HG03175 (cell line): Measurements from ENCODE around the gene CNR2.
"Not testable (repeated sequence)": the region's sequence is repeated elsewhere in the genome, so short reads cannot be mapped to it uniquely, and the experiment has no call there.

ENCODE experiments used
- ATAC-seq: cut with Tn5 transposase; IDR thresholded peaks from one replicate; pipeline ENCODE4 v1.9.1; 2021; ENCODE audit warnings: mild to moderate bottlenecking, moderate library complexity; ENCODE audit not compliant: unreplicated experiment

CNR2 gene

GRCh38 chr1:23916209-23917131 is 3.3 kb upstream of the CNR2 start:
- peak; percentile 69 for ATAC-seq

DNA sequence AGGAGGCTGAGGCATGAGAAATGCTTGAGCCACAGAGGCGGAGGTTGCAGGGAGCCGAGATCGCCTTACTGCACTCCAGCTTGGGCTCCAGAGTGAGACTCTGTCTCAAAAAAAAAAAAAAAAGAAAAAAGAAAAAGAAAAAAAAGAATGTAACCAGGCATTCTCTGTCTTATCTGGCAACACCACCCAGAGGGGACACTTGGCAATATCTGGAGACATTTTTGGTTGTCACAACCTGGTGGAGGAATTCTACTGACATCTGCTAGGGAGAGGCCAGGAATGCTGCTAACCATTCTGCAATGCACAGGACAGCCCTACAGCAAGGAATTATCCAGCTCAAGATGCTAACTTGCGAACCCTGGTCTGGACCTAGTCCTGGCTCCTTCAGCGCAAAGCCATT is 2.3 kb upstream of the CNR2 start:
- no peak for ATAC-seq

GRCh38 chr1:23914921-23915320 is 1.8 kb upstream of the CNR2 start:
- ATAC-seq = no peak

- no peak for ATAC-seq
Measured at GRCh38 chr1:23911921-23912320, 1.2 kb downstream of the CNR2 start.

GRCh38 chr1:23910553-23911246 is 2.5 kb downstream of the CNR2 start:
- ATAC-seq = peak; percentile 27

GRCh38 chr1:23910144-23910543 is 3.0 kb downstream of the CNR2 start:
- ATAC-seq = no peak

DNA sequence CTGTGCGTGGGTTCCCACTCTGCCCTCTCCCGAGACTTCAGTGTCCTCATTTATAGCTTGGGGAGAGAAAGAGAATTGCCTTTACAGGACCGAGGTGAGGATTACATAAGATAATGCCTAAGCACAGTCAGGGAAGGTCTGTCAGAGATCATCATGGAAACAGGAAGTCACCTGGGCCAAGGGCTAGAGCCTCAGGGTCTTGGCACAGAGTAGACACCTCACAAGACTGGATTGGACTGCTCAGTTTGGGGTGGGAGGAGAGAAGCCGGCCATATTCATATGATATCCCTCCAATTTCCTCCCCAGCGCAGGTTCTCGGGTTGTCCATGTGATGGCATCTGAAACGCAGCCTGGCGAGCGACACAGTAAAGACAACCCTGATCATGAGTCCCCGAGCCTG is 3.8 kb downstream of the CNR2 start:
- ATAC-seq = no peak

- no peak for ATAC-seq
Measured at GRCh38 chr1:23908453-23909341, 4.5 kb downstream of the CNR2 start.

DNA sequence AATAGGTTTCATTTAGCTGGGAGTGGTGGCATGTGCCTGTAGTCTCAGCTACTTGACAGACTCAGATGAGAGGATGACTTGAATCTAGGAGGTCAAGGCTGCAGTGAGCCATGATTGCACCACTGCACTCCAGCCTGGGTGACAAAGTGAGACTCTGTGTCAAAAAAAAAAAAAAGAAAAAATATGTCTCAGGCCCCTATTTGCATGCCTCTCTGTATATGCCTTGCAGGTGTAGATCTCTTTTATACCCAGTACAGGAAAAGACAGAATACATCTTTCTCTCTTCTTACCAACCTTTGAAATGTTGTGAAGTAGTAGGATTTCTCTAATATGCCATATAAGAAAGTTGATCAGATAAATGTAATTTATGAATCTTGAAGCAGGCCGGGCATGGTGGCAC is 6.4 kb downstream of the CNR2 start:
- no peak for ATAC-seq

GRCh38 chr1:23905461-23906025 is 7.6 kb downstream of the CNR2 start:
- no peak for ATAC-seq

GRCh38 chr1:23904748-23905357 is 8.3 kb downstream of the CNR2 start:
- ATAC-seq = no peak

DNA sequence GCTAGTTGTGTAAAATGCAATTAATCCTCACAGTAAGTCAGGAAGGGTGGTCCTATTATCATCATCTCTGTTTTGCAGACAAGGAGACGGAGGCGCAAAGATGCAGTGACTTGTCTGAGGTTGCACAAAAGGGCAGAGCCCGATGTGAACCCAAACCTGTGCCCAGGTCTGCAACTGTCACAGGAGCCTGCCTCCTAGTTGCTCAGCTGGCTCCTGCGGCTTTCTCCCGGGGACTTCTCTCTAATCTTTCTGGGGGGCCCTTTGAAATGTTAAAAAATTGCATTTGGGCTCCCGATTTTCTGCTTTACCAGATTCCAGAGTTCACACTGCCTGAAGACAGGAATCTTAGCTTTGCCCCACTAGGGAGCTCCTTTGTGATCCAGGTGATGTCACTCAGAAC is 9.4 kb downstream of the CNR2 start:
- no peak for ATAC-seq

GRCh38 chr1:23902321-23903278 is 10.6 kb downstream of the CNR2 start:
- ATAC-seq = no peak

DNA sequence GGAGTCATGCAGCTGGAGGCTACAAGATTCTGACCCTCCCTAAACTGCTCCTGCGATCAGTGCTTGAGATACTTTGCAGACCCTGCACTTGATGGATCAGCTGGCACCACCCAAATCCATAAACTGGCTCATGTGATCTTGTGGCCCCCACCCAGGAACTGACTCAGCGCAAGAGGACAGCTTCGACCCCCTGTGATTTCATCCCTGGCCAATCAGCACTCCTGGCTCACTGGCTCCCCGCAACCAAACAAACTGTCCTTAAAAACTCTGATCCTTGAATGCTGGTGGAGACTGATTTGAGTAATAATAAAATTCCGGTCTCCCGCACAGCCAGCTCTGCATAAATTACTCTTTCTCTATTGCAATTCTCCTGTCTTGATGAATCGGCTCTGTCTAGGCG is 13.1 kb downstream of the CNR2 start:
- not testable (repeated sequence) for ATAC-seq

- ATAC-seq = no peak
Measured at GRCh38 chr1:23899070-23899469, 14.1 kb downstream of the CNR2 start.

- ATAC-seq = no peak
Measured at GRCh38 chr1:23897083-23897482, 16.1 kb downstream of the CNR2 start.

DNA sequence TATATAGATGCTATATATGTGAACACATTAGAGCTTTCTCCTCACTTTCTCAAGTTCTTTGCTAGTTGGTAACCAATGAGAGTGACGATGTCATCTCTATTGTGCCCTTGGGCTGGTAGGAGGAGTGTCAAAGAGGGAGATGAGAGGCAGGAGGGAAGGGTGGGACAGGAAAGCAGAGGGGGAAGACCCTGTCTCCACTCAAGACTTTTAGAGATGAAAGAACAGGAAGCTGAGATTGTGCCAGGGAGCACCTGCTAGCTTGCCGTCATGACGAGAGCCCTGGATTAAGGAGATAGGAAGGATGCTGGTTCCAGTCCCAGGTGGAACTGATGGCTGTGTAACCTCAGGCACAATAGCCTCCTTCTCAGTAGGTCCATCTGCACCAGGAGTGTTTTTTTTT is 16.7 kb downstream of the CNR2 start:
- no peak for ATAC-seq

DNA sequence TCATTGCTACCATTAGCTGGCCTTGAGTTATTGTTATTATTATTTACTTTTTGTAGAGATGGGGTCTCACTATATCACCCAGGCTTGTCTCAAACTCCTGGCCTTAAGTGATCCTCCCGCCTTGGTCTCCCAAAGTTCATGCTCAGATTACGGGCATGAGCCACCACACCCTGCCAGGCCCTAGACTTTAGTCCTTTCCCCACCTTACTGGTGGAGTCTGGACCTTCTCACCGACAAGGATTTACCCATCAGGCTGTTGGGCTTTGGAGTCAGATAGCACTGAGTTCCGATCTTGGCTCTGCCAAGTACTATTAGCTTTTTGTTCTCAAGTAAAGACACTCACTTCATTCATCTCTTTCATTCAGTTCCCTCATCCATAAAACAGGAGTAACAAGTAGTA is 17.2 kb downstream of the CNR2 start:
- ATAC-seq = no peak

- ATAC-seq = no peak
Measured at GRCh38 chr1:23895082-23895481, 18.1 kb downstream of the CNR2 start.
